Measurements from ENCODE around the gene DCAF4. TPM values are rescaled to one million over a fixed set of nuclear protein-coding genes. Genes with fewer than 3 reads are reported as not detected.

Gene DCAF4
- total RNA-seq (32.6 TPM), polyA plus RNA-seq (10 to 100 TPM in 2 of 4 donors, 1 to 10 TPM in 2; 7.1 to 12.1 (median 9.3) TPM)

- peak within 1 kb of the TSS; percentile 7 to 95 (median 87) for H3K27ac Mint-ChIP-seq
- Histone ChIP-seq H3K4me3 (ENCODE audit: low read depth, low read length) (peak within 1 kb of the TSS; percentile 78), H3K36me3 (ENCODE audit: control insufficient read depth, insufficient read depth, low read length) (no peaks in the 10 kb centered on the region), H3K27me3 (ENCODE audit: control insufficient read depth, insufficient read depth, low read length) (no peaks in the 10 kb centered on the region), H3K27ac (ENCODE audit: insufficient read depth, low read length, poor library complexity, severe bottlenecking) (peak within 1 kb of the TSS; percentile 79), H3K4me1 (ENCODE audit: control insufficient read depth, insufficient read depth, low read length, poor library complexity, severe bottlenecking) (peaks cover 20% of the 10 kb centered on the region), H3K9me3 (ENCODE audit: control insufficient read depth in 2 of 2, low read length in 2 of 2) (no peaks in the 10 kb centered on the region)
- H3K4me1 Mint-ChIP-seq: peaks cover 5 to 32% (median 11%) of the 10 kb centered on the region in 4 donors
- ATAC-seq (ENCODE audit: low read depth in 2 of 2): peak; percentile 97
- DNase-seq: peak; percentile 89 to 98 (median 92)
- peak within 1 kb of the TSS; percentile 95 to 99 (median 98) for H3K4me3 Mint-ChIP-seq
- H3K9me3 Mint-ChIP-seq: no peaks in the 10 kb centered on the region
- peaks cover 16% of the 10 kb centered on the region for H3K27me3 Mint-ChIP-seq
- H3K36me3 Mint-ChIP-seq: peaks cover 3% of the 10 kb centered on the region
Observed at GRCh38 chr14:72926292-72927028, at the start of gene DCAF4. Gene DCAF4 (plus strand): TSS chr14:72926464. CDS start chr14:72937979, 11,515 bp downstream.

GRCh38 chr14:72876710-72877063 lies 49.6 kb upstream of the DCAF4 start:
- Mint-ChIP-seq H3K36me3 (no peaks in the 10 kb centered on the region), H3K27ac (peak overlapping the region in 1 of 3 donors; percentile 89), H3K9me3 (peaks cover 0 to 5% (median 1%) of the 10 kb centered on the region in 7 donors), H3K4me1 (peaks cover 0 to 6% (median 0%) of the 10 kb centered on the region in 4 donors), H3K27me3 (no peaks in the 10 kb centered on the region), H3K4me3 (no peak overlapping the region)
- peaks cover 0 to 4% of the 10 kb centered on the region in 2 experiments for H3K9me3 ChIP-seq (ENCODE audit: control insufficient read depth in 2 of 2, low read length in 2 of 2)
- DNase-seq (no peak), ATAC-seq (ENCODE audit: low read depth in 2 of 2) (no peak)
- no peaks in the 10 kb centered on the region for H3K4me1 ChIP-seq (ENCODE audit: control insufficient read depth, insufficient read depth, low read length, poor library complexity, severe bottlenecking)
- H3K36me3 ChIP-seq (ENCODE audit: control insufficient read depth, insufficient read depth, low read length): no peaks in the 10 kb centered on the region
- no peaks in the 10 kb centered on the region for H3K27me3 ChIP-seq (ENCODE audit: control insufficient read depth, insufficient read depth, low read length)
- H3K4me3 ChIP-seq (ENCODE audit: low read depth, low read length): no peak overlapping the region
- no peak overlapping the region for H3K27ac ChIP-seq (ENCODE audit: insufficient read depth, low read length, poor library complexity, severe bottlenecking)

- ATAC-seq (ENCODE audit: low read depth in 2 of 2) (no peak), DNase-seq (no peak)
- Mint-ChIP-seq H3K27ac (no peak overlapping the region), H3K36me3 (no peaks in the 10 kb centered on the region), H3K27me3 (no peaks in the 10 kb centered on the region), H3K4me1 (peaks cover 0 to 6% (median 0%) of the 10 kb centered on the region in 4 donors), H3K9me3 (peaks cover 0 to 8% (median 0%) of the 10 kb centered on the region in 7 donors), H3K4me3 (no peak overlapping the region)
- Histone ChIP-seq H3K27ac (ENCODE audit: insufficient read depth, low read length, poor library complexity, severe bottlenecking) (no peak overlapping the region), H3K36me3 (ENCODE audit: control insufficient read depth, insufficient read depth, low read length) (no peaks in the 10 kb centered on the region), H3K4me1 (ENCODE audit: control insufficient read depth, insufficient read depth, low read length, poor library complexity, severe bottlenecking) (no peaks in the 10 kb centered on the region), H3K27me3 (ENCODE audit: control insufficient read depth, insufficient read depth, low read length) (no peaks in the 10 kb centered on the region), H3K9me3 (ENCODE audit: control insufficient read depth in 2 of 2, low read length in 2 of 2) (no peaks in the 10 kb centered on the region), H3K4me3 (ENCODE audit: low read depth, low read length) (no peak overlapping the region)
Observed at GRCh38 chr14:72878746-72879145, 47.5 kb upstream of the DCAF4 start.

GRCh38 chr14:72879431-72879830 lies 46.8 kb upstream of the DCAF4 start:
- H3K27ac ChIP-seq (ENCODE audit: insufficient read depth, low read length, poor library complexity, severe bottlenecking): no peak overlapping the region
- no peaks in the 10 kb centered on the region for H3K9me3 ChIP-seq (ENCODE audit: control insufficient read depth in 2 of 2, low read length in 2 of 2)
- no peak for DNase-seq
- H3K27ac Mint-ChIP-seq: no peak overlapping the region
- H3K4me3 Mint-ChIP-seq: no peak overlapping the region
- H3K27me3 Mint-ChIP-seq: no peaks in the 10 kb centered on the region
- no peak overlapping the region for H3K4me3 ChIP-seq (ENCODE audit: low read depth, low read length)
- H3K27me3 ChIP-seq (ENCODE audit: control insufficient read depth, insufficient read depth, low read length): no peaks in the 10 kb centered on the region
- H3K4me1 Mint-ChIP-seq: peaks cover 0 to 6% (median 0%) of the 10 kb centered on the region in 4 donors
- no peaks in the 10 kb centered on the region for H3K4me1 ChIP-seq (ENCODE audit: control insufficient read depth, insufficient read depth, low read length, poor library complexity, severe bottlenecking)
- no peaks in the 10 kb centered on the region for H3K36me3 Mint-ChIP-seq
- no peak for ATAC-seq (ENCODE audit: low read depth in 2 of 2)
- H3K9me3 Mint-ChIP-seq: peaks cover 0 to 7% (median 0%) of the 10 kb centered on the region in 7 donors
- H3K36me3 ChIP-seq (ENCODE audit: control insufficient read depth, insufficient read depth, low read length): no peaks in the 10 kb centered on the region

- H3K27ac ChIP-seq (ENCODE audit: insufficient read depth, low read length, poor library complexity, severe bottlenecking): no peak overlapping the region
- H3K4me3 ChIP-seq (ENCODE audit: low read depth, low read length): no peak overlapping the region
- H3K9me3 ChIP-seq (ENCODE audit: control insufficient read depth in 2 of 2, low read length in 2 of 2): no peaks in the 10 kb centered on the region
- Mint-ChIP-seq H3K4me1 (peaks cover 0 to 6% (median 0%) of the 10 kb centered on the region in 4 donors), H3K27ac (no peak overlapping the region), H3K27me3 (peaks cover 3% of the 10 kb centered on the region), H3K4me3 (no peak overlapping the region), H3K9me3 (peaks cover 0 to 5% (median 0%) of the 10 kb centered on the region in 7 donors), H3K36me3 (no peaks in the 10 kb centered on the region)
- DNase-seq (no peak), ATAC-seq (ENCODE audit: low read depth in 2 of 2) (no peak)
- no peaks in the 10 kb centered on the region for H3K27me3 ChIP-seq (ENCODE audit: control insufficient read depth, insufficient read depth, low read length)
- H3K4me1 ChIP-seq (ENCODE audit: control insufficient read depth, insufficient read depth, low read length, poor library complexity, severe bottlenecking): no peaks in the 10 kb centered on the region
- H3K36me3 ChIP-seq (ENCODE audit: control insufficient read depth, insufficient read depth, low read length): no peaks in the 10 kb centered on the region
Observed at GRCh38 chr14:72880164-72880563, 46.1 kb upstream of the DCAF4 start.

- H3K36me3 ChIP-seq (ENCODE audit: control insufficient read depth, insufficient read depth, low read length): no peaks in the 10 kb centered on the region
- H3K27me3 ChIP-seq (ENCODE audit: control insufficient read depth, insufficient read depth, low read length): no peaks in the 10 kb centered on the region
- H3K9me3 Mint-ChIP-seq: peaks cover 0 to 5% (median 0%) of the 10 kb centered on the region in 7 donors
- DNase-seq (peak in 1 of 3 donors; percentile 5), ATAC-seq (ENCODE audit: low read depth in 2 of 2) (no peak)
- H3K27me3 Mint-ChIP-seq: peaks cover 4% of the 10 kb centered on the region
- H3K4me3 ChIP-seq (ENCODE audit: low read depth, low read length): no peak overlapping the region
- H3K27ac Mint-ChIP-seq: no peak overlapping the region
- H3K36me3 Mint-ChIP-seq: no peaks in the 10 kb centered on the region
- H3K4me1 ChIP-seq (ENCODE audit: control insufficient read depth, insufficient read depth, low read length, poor library complexity, severe bottlenecking): no peaks in the 10 kb centered on the region
- H3K9me3 ChIP-seq (ENCODE audit: control insufficient read depth in 2 of 2, low read length in 2 of 2): no peaks in the 10 kb centered on the region
- no peak overlapping the region for H3K27ac ChIP-seq (ENCODE audit: insufficient read depth, low read length, poor library complexity, severe bottlenecking)
- no peak overlapping the region for H3K4me3 Mint-ChIP-seq
- H3K4me1 Mint-ChIP-seq: peaks cover 0 to 6% (median 0%) of the 10 kb centered on the region in 4 donors
Observed at GRCh38 chr14:72880820-72881219, 45.4 kb upstream of the DCAF4 start.

- Histone ChIP-seq H3K4me1 (ENCODE audit: control insufficient read depth, insufficient read depth, low read length, poor library complexity, severe bottlenecking) (no peaks in the 10 kb centered on the region), H3K27ac (ENCODE audit: insufficient read depth, low read length, poor library complexity, severe bottlenecking) (no peak overlapping the region), H3K36me3 (ENCODE audit: control insufficient read depth, insufficient read depth, low read length) (no peaks in the 10 kb centered on the region), H3K9me3 (ENCODE audit: control insufficient read depth in 2 of 2, low read length in 2 of 2) (no peaks in the 10 kb centered on the region), H3K27me3 (ENCODE audit: control insufficient read depth, insufficient read depth, low read length) (no peaks in the 10 kb centered on the region), H3K4me3 (ENCODE audit: low read depth, low read length) (no peak overlapping the region)
- ATAC-seq (ENCODE audit: low read depth in 2 of 2): no peak
- H3K4me1 Mint-ChIP-seq: peaks cover 0 to 6% (median 0%) of the 10 kb centered on the region in 4 donors
- H3K27me3 Mint-ChIP-seq: peaks cover 4% of the 10 kb centered on the region
- peaks cover 0 to 5% (median 0%) of the 10 kb centered on the region in 7 donors for H3K9me3 Mint-ChIP-seq
- H3K4me3 Mint-ChIP-seq: no peak overlapping the region
- H3K36me3 Mint-ChIP-seq: no peaks in the 10 kb centered on the region
- no peak overlapping the region for H3K27ac Mint-ChIP-seq
- DNase-seq: no peak
Observed at GRCh38 chr14:72881543-72881942, 44.7 kb upstream of the DCAF4 start.

- H3K9me3 Mint-ChIP-seq: peaks cover 0 to 3% (median 0%) of the 10 kb centered on the region in 7 donors
- Histone ChIP-seq H3K4me3 (ENCODE audit: low read depth, low read length) (no peak overlapping the region), H3K36me3 (ENCODE audit: control insufficient read depth, insufficient read depth, low read length) (no peaks in the 10 kb centered on the region), H3K9me3 (ENCODE audit: control insufficient read depth in 2 of 2, low read length in 2 of 2) (no peaks in the 10 kb centered on the region), H3K27me3 (ENCODE audit: control insufficient read depth, insufficient read depth, low read length) (no peaks in the 10 kb centered on the region), H3K27ac (ENCODE audit: insufficient read depth, low read length, poor library complexity, severe bottlenecking) (no peak overlapping the region), H3K4me1 (ENCODE audit: control insufficient read depth, insufficient read depth, low read length, poor library complexity, severe bottlenecking) (no peaks in the 10 kb centered on the region)
- H3K4me3 Mint-ChIP-seq: no peak overlapping the region
- peaks cover 4% of the 10 kb centered on the region for H3K27me3 Mint-ChIP-seq
- H3K4me1 Mint-ChIP-seq: peaks cover 0 to 6% (median 0%) of the 10 kb centered on the region in 4 donors
- no peak for DNase-seq
- no peak for ATAC-seq (ENCODE audit: low read depth in 2 of 2)
- no peak overlapping the region for H3K27ac Mint-ChIP-seq
- H3K36me3 Mint-ChIP-seq: no peaks in the 10 kb centered on the region
Observed at GRCh38 chr14:72882047-72882446, 44.2 kb upstream of the DCAF4 start.

All from CD4-positive, CD25-positive, alpha-beta regulatory T cell (primary cell).